ENCODE results near the gene PPIE.
"Not testable (repeated sequence)": the region's sequence is repeated elsewhere in the genome, so short reads cannot be mapped to it uniquely, and the experiment has no call there.

PPIE gene

GRCh38 chr1:39758556-39759435 lies 20.1 kb downstream of the PPIE start:
- no peak for DNase-seq (ENCODE audit: low read depth)

- DNase-seq (ENCODE audit: low read depth): no peak
These were observed 20.7 kb downstream of the PPIE start for GRCh38 chr1:39759436-39759726.

GRCh38 chr1:39760074-39761008 lies 21.7 kb downstream of the PPIE start:
- DNase-seq (ENCODE audit: low read depth): no peak

GRCh38 chr1:39761016-39761415 lies 22.3 kb downstream of the PPIE start:
- DNase-seq (ENCODE audit: low read depth): no peak

- DNase-seq (ENCODE audit: low read depth): no peak
These were observed 23.0 kb downstream of the PPIE start for GRCh38 chr1:39761557-39762260.

- DNase-seq (ENCODE audit: low read depth): no peak
These were observed 24.2 kb downstream of the PPIE start for GRCh38 chr1:39762550-39763540.

GRCh38 chr1:39763619-39764374 lies 25.1 kb downstream of the PPIE start:
- not testable (repeated sequence) for DNase-seq (ENCODE audit: low read depth)

- DNase-seq (ENCODE audit: low read depth): not testable (repeated sequence)
These were observed 25.8 kb downstream of the PPIE start for GRCh38 chr1:39764512-39764911.

GRCh38 chr1:39766466-39766865 lies 27.8 kb downstream of the PPIE start:
- not testable (repeated sequence) for DNase-seq (ENCODE audit: low read depth)

- DNase-seq (ENCODE audit: low read depth): not testable (repeated sequence)
These were observed 30.8 kb downstream of the PPIE start for GRCh38 chr1:39769502-39769901.

- DNase-seq (ENCODE audit: low read depth): not testable (repeated sequence)
These were observed 31.7 kb downstream of the PPIE start for GRCh38 chr1:39770100-39771021.

GRCh38 chr1:39771022-39771532 lies 32.4 kb downstream of the PPIE start, which contains the start of gene OXCT2:
Gene OXCT2, minus strand, starts transcription at chr1:39771348. Its CDS starts 93 bp downstream, at chr1:39771255.
- not testable (repeated sequence) for DNase-seq (ENCODE audit: low read depth)

- DNase-seq (ENCODE audit: low read depth): not testable (repeated sequence)
These were observed 34.8 kb downstream of the PPIE start for GRCh38 chr1:39773369-39773979.

- not testable (repeated sequence) for DNase-seq (ENCODE audit: low read depth)
These were observed 36.5 kb downstream of the PPIE start for GRCh38 chr1:39775141-39775540.

- DNase-seq (ENCODE audit: low read depth): not testable (repeated sequence)
These were observed 37.2 kb downstream of the PPIE start for GRCh38 chr1:39775676-39776399.

GRCh38 chr1:39776400-39776713 lies 37.7 kb downstream of the PPIE start:
- DNase-seq (ENCODE audit: low read depth): no peak

- DNase-seq (ENCODE audit: low read depth): no peak
These were observed 38.2 kb downstream of the PPIE start for GRCh38 chr1:39776886-39777285.

- no peak for DNase-seq (ENCODE audit: low read depth)
These were observed 38.6 kb downstream of the PPIE start for GRCh38 chr1:39777306-39777705.

Data from stimulated activated CD8-positive, alpha-beta memory T cell treated with anti-CD3 and anti-CD28 coated beads, Interleukin-15, amount 100 ng/mL, for 24 hours (primary cell).